Brain microvascular endothelial cell (primary cell): ENCODE data around the gene MTHFD2L.

Experiments used
- DNase-seq: peaks from one replicate; pipeline ENCODE4 v3.0.0-alpha.2; 2020
- H3K27ac ChIP-seq: fragments of 250-450 bp; sonication (Bioruptor Pico); 2 replicates; pipeline ENCODE4 v1.5.1; 2020; ENCODE audit warnings: mild to moderate bottlenecking, moderate library complexity
- H3K27me3 ChIP-seq: fragments of 250-450 bp; sonication (Bioruptor Pico); replicated peaks from 2 replicates; pipeline ENCODE4 v1.5.1; 2020; ENCODE audit warnings: mild to moderate bottlenecking
- H3K36me3 ChIP-seq: fragments of 250-450 bp; sonication (Bioruptor Pico); replicated peaks from 2 replicates; pipeline ENCODE4 v1.5.1; 2020; ENCODE audit warnings: mild to moderate bottlenecking
- H3K4me3 ChIP-seq: 2 replicates; pipeline ENCODE4 v1.5.1; 2011; ENCODE audit warnings: low read depth, mild to moderate bottlenecking, control low read depth, low read length, moderate library complexity
- CTCF ChIP-seq: IDR thresholded peaks from 2 replicates; pipeline ENCODE4 v1.5.1; 2011; ENCODE audit warnings: low read depth, mild to moderate bottlenecking, moderate library complexity, low read length, control low read depth, inconsistent platforms; ENCODE audit errors: missing control alignments
- in situ Hi-C: cut with HindIII; loops from 2 replicates; pipeline ENCODE4 v1.10.0; 2017; ENCODE audit warnings: low sequenced_read_pairs, low pct_ligation_motif_present

MTHFD2L gene

DNA sequence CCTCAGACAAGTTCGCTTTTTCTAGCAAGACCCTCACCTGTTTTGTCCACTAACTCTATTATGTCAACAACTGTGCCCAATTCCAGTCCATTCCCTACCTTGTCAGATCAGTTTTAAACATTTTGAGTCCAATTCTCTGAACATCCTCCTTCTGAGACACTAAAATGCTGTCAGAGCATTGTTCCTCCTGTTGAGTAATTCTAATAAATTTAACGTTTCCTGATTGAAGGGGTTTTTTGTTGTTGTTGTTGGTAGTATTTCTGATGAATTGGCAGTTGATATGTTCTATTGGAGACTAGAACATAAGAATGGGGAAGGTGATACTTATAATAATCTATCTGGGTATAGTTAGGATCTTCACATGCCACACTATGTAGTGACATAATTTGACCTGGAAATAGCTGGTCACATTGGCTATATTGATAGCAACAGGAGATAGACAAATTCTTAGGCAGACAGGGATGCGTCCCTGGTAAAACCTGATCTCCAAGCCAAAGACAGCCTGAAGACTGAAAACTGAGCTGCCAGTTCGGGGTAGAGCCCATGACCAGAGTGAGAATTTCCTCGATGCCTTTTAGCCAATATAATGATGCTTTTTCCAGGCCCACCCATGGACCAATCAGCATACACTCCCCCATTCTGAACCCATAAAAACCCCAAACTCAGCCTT is 46.5 kb upstream of the MTHFD2L start:
- no peak for DNase-seq
- in situ Hi-C loops: no loop called here
- peak overlapping the region; percentile 99 for H3K27ac ChIP-seq

DNA sequence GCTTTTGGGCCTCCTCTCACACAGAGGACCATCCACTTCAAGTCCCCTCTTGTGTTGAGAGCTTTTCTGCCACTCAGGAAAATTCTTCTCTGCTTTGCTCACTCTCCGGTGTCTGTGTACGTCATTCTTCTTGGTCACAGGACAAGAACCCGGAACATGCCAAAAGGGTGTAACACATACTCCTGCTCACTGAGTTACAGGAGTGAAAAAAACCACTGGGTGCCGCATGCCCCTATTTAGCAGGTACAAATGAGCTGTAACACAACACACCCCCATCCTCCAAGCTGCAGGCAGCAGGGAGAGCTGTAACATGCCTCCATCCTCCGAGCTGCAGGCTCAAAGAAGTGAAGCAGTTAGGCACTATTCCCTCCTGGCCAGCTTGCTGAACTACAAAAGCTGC is 45.9 kb upstream of the MTHFD2L start:
- in situ Hi-C loops: no loop called here
- no peaks in the 10 kb centered on the region for H3K27me3 ChIP-seq
- H3K4me3 ChIP-seq: no peak overlapping the region
- peak overlapping the region; percentile 99 for H3K27ac ChIP-seq
- H3K36me3 ChIP-seq: no peaks in the 10 kb centered on the region
- DNase-seq: peak; percentile 85
- peak; percentile 7 for TF ChIP-seq CTCF

More for the DNA sequence above, 46.5 kb upstream of the MTHFD2L start:
- H3K36me3 ChIP-seq: no peaks in the 10 kb centered on the region
- no peaks in the 10 kb centered on the region for H3K27me3 ChIP-seq
- H3K4me3 ChIP-seq: no peak overlapping the region
- no peak for TF ChIP-seq CTCF

- Histone ChIP-seq H3K36me3 (no peaks in the 10 kb centered on the region), H3K4me3 (no peak overlapping the region), H3K27ac (peak overlapping the region; percentile 99), H3K27me3 (no peaks in the 10 kb centered on the region)
- DNase-seq: no peak
- TF ChIP-seq CTCF: no peak
- in situ Hi-C loops: no loop called here
Observed at GRCh38 chr4:74112399-74113105, 45.4 kb upstream of the MTHFD2L start.

- H3K27ac ChIP-seq: peak overlapping the region; percentile 66
- DNase-seq: peak; percentile 81
- no peaks in the 10 kb centered on the region for H3K36me3 ChIP-seq
- in situ Hi-C loops: no loop called here
- H3K27me3 ChIP-seq: no peaks in the 10 kb centered on the region
- H3K4me3 ChIP-seq: no peak overlapping the region
- TF ChIP-seq CTCF: no peak
Observed at GRCh38 chr4:74114234-74114633, 43.7 kb upstream of the MTHFD2L start.

- H3K27ac ChIP-seq: peak overlapping the region; percentile 91
- no peak for TF ChIP-seq CTCF
- peak; percentile 97 for DNase-seq
- H3K4me3 ChIP-seq: no peak overlapping the region
- in situ Hi-C loops: no loop called here
- no peaks in the 10 kb centered on the region for H3K36me3 ChIP-seq
- H3K27me3 ChIP-seq: no peaks in the 10 kb centered on the region
Observed at GRCh38 chr4:74117024-74117534, 40.8 kb upstream of the MTHFD2L start.
